ENCODE measurements around the gene CDC25C. TPM values are rescaled to one million over a fixed set of nuclear protein-coding genes. Genes with fewer than 3 reads are reported as not detected.

Gene CDC25C
- polyA plus RNA-seq, 1 of the 3 experiments (the other 2 are of a cell fraction): 5.2 TPM

- no peak for DNase-seq
- no peaks in the 10 kb centered on the region for H3K9me3 ChIP-seq
- H3K4me3 ChIP-seq (ENCODE audit: low read depth in 2 of 2, low read length in 1 of 2): no peak overlapping the region
- no peaks in the 10 kb centered on the region for H3K9me2 ChIP-seq
- peaks cover 30% of the 10 kb centered on the region for H4K20me1 ChIP-seq (ENCODE audit: insufficient read depth)
- H3K27me3 ChIP-seq (ENCODE audit: insufficient read depth): no peaks in the 10 kb centered on the region
- WGBS (ENCODE audit: low lambda C conversion rate): 81% methylated on average over 5 of the region's 5 CpGs
- H3K79me2 ChIP-seq (ENCODE audit: insufficient read depth): peaks cover 74% of the 10 kb centered on the region
- CTCF ChIA-PET: interaction anchor here (0.8 to 8.2 kb wide), 4 partner anchors 9 to 131 kb away, joined by 3 to 93 read pairs (median 3); partner anchors contain the start of gene KDM3B
- TF ChIP-seq REST (IDR thresholded peaks at IDR 0.05; ENCODE audit: low read depth, low read length) (no peak), SIN3A (IDR thresholded peaks at IDR 0.05; ENCODE audit: borderline replicate concordance, low read depth, low read length) (no peak), IRF3 (IDR thresholded peaks at IDR 0.05; ENCODE audit: low read depth, low read length) (no peak), YY1 (IDR thresholded peaks at IDR 0.05; ENCODE audit: low read depth) (no peak), TEAD4 (IDR thresholded peaks at IDR 0.05; ENCODE audit: borderline replicate concordance, insufficient read depth) (no peak), NFIC (IDR thresholded peaks at IDR 0.05; ENCODE audit: borderline replicate concordance) (no peak), MEF2A (IDR thresholded peaks at IDR 0.05; ENCODE audit: borderline replicate concordance, low read depth) (no peak)
- TF ChIP-seq, protein P1, sequence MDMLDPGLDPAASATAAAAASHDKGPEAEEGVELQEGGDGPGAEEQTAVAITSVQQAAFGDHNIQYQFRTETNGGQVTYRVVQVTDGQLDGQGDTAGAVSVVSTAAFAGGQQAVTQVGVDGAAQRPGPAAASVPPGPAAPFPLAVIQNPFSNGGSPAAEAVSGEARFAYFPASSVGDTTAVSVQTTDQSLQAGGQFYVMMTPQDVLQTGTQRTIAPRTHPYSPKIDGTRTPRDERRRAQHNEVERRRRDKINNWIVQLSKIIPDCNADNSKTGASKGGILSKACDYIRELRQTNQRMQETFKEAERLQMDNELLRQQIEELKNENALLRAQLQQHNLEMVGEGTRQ (IDR thresholded peaks at IDR 0.05; ENCODE audit: borderline replicate concordance, low read depth, low read length): no peak
- TF ChIP-seq, protein P2, sequence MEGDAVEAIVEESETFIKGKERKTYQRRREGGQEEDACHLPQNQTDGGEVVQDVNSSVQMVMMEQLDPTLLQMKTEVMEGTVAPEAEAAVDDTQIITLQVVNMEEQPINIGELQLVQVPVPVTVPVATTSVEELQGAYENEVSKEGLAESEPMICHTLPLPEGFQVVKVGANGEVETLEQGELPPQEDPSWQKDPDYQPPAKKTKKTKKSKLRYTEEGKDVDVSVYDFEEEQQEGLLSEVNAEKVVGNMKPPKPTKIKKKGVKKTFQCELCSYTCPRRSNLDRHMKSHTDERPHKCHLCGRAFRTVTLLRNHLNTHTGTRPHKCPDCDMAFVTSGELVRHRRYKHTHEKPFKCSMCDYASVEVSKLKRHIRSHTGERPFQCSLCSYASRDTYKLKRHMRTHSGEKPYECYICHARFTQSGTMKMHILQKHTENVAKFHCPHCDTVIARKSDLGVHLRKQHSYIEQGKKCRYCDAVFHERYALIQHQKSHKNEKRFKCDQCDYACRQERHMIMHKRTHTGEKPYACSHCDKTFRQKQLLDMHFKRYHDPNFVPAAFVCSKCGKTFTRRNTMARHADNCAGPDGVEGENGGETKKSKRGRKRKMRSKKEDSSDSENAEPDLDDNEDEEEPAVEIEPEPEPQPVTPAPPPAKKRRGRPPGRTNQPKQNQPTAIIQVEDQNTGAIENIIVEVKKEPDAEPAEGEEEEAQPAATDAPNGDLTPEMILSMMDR (IDR thresholded peaks at IDR 0.05): no peak
- H3K4me1 ChIP-seq (ENCODE audit: control insufficient read depth in 1 of 2, insufficient read depth in 2 of 2, low read depth in 1 of 2, low read length in 1 of 2): no peaks in the 10 kb centered on the region; a peak in 1 of 4 replicates
- no peak overlapping the region for H3K9ac ChIP-seq
- peaks cover 6% of the 10 kb centered on the region for H3F3A ChIP-seq (replicated peaks; ENCODE audit: insufficient read depth)
- POLR2A ChIA-PET: no interaction called here
- H3K27ac ChIP-seq (ENCODE audit: low read depth in 2 of 2, low read length in 1 of 2): no peak overlapping the region
- no peak overlapping the region for H2AFZ ChIP-seq (ENCODE audit: low read depth)
- no peak overlapping the region for H3K4me2 ChIP-seq
- peaks cover 16 to 34% of the 10 kb centered on the region in 2 experiments for H3K36me3 ChIP-seq (replicated peaks in 1 of 2; ENCODE audit: control insufficient read depth in 1 of 2, insufficient read depth in 2 of 2, low read length in 1 of 2)
Measured at GRCh38 chr5:138372653-138373052, 41.0 kb upstream of the CDC25C start.

All from SK-N-SH (cell line).